8988T (cell line): ENCODE data around the gene RAB31.

Experiments
- DNase-seq: peaks from one replicate; pipeline ENCODE4 v3.0.0; 2011

Gene RAB31

GRCh38 chr18:9714266-9715087 lies 6.4 kb downstream of the RAB31 start:
- no peak for DNase-seq

GRCh38 chr18:9715088-9715343 lies 6.9 kb downstream of the RAB31 start:
- DNase-seq = no peak

- DNase-seq = no peak
Observed at GRCh38 chr18:9715978-9716774, 8.1 kb downstream of the RAB31 start.

- no peak for DNase-seq
Observed at GRCh38 chr18:9716780-9717563, 8.9 kb downstream of the RAB31 start.

- no peak for DNase-seq
Observed at GRCh38 chr18:9719421-9719981, 11.4 kb downstream of the RAB31 start.

GRCh38 chr18:9720327-9720726 lies 12.2 kb downstream of the RAB31 start:
- no peak for DNase-seq

GRCh38 chr18:9721893-9722550 lies 13.9 kb downstream of the RAB31 start:
- no peak for DNase-seq

- DNase-seq = no peak
Observed at GRCh38 chr18:9722691-9723090, 14.6 kb downstream of the RAB31 start.

- DNase-seq = no peak
Observed at GRCh38 chr18:9724797-9725585, 16.9 kb downstream of the RAB31 start.

GRCh38 chr18:9726175-9726574 lies 18.1 kb downstream of the RAB31 start:
- no peak for DNase-seq

- no peak for DNase-seq
Observed at GRCh38 chr18:9726936-9727335, 18.8 kb downstream of the RAB31 start.

GRCh38 chr18:9730786-9731185 lies 22.7 kb downstream of the RAB31 start:
- DNase-seq = no peak

GRCh38 chr18:9731380-9731779 lies 23.3 kb downstream of the RAB31 start:
- no peak for DNase-seq

GRCh38 chr18:9732031-9732430 lies 23.9 kb downstream of the RAB31 start:
- DNase-seq = no peak

- DNase-seq = no peak
Observed at GRCh38 chr18:9734189-9734588, 26.1 kb downstream of the RAB31 start.

GRCh38 chr18:9735238-9735637 lies 27.1 kb downstream of the RAB31 start:
- no peak for DNase-seq

- DNase-seq = no peak
Observed at GRCh38 chr18:9735879-9736278, 27.8 kb downstream of the RAB31 start.

- no peak for DNase-seq
Observed at GRCh38 chr18:9736286-9736835, 28.3 kb downstream of the RAB31 start.

GRCh38 chr18:9737006-9737405 lies 28.9 kb downstream of the RAB31 start:
- no peak for DNase-seq

GRCh38 chr18:9737472-9738121 lies 29.5 kb downstream of the RAB31 start:
- no peak for DNase-seq
